Uterus (tissue), 2 donors: ENCODE measurements around the gene CAMTA1.

Experiments
- POLR2A ChIP-seq, 2 donors: fragments of 450-650 bp; IDR thresholded peaks; one replicate each; pipeline ENCODE4 v1.6.1; 2016; ENCODE audit warnings: antibody characterized with exemption in 2 of 2, mild to moderate bottlenecking in 1 of 2, moderate library complexity in 1 of 2
- TF ChIP-seq, protein P1 (sequence below), 4 experiments: fragments of 200-600 bp in 2 of 4; fragments of 450-650 bp in 2 of 4; sonication (generic) in 2 of 4; IDR thresholded peaks; one replicate each; pipeline ENCODE4 v1.5.1; 2016 to 2019; ENCODE audit warnings: antibody characterized with exemption in 4 of 4, mild to moderate bottlenecking in 2 of 4, moderate library complexity in 1 of 4

DNA sequence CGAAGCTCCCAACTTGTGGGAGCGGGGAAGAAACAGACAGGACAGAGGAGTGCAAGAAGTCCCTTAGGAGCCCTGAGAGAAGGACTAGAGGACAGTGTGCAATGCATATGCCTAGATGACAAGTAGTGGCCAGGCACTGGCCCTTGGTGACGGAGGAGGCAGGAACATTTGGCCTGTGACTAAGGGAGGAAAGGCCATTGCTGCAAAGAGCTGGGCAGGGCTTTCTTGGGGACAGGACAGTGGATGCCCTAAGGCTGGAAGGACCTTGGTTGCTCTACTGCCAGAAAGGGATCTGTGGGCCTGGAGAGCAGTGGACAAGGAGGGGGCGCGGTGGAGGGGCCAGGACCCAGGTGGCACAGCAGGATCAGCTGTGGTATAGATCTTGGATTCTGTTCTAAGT lies 481.3 kb downstream of the CAMTA1 start:
- TF ChIP-seq, protein P1, sequence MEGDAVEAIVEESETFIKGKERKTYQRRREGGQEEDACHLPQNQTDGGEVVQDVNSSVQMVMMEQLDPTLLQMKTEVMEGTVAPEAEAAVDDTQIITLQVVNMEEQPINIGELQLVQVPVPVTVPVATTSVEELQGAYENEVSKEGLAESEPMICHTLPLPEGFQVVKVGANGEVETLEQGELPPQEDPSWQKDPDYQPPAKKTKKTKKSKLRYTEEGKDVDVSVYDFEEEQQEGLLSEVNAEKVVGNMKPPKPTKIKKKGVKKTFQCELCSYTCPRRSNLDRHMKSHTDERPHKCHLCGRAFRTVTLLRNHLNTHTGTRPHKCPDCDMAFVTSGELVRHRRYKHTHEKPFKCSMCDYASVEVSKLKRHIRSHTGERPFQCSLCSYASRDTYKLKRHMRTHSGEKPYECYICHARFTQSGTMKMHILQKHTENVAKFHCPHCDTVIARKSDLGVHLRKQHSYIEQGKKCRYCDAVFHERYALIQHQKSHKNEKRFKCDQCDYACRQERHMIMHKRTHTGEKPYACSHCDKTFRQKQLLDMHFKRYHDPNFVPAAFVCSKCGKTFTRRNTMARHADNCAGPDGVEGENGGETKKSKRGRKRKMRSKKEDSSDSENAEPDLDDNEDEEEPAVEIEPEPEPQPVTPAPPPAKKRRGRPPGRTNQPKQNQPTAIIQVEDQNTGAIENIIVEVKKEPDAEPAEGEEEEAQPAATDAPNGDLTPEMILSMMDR (IDR thresholded peaks at IDR 0.05) = no peak
- TF ChIP-seq POLR2A (IDR thresholded peaks at IDR 0.05) = no peak
